ENCODE data around the gene NFIX. TPM values are rescaled to one million over a fixed set of nuclear protein-coding genes. Genes with fewer than 3 reads are reported as not detected.

Gene NFIX
- total RNA-seq, 1 experiment from 2014 or later = 69.7 TPM

- H3K9me3 ChIP-seq (ENCODE audit: low read depth, low read length, poor library complexity, severe bottlenecking) = no peaks in the 10 kb centered on the region
- no peaks in the 10 kb centered on the region for H3K27me3 ChIP-seq (replicated peaks; ENCODE audit: insufficient read depth, low read depth, low read length, poor library complexity)
- H3K36me3 ChIP-seq (ENCODE audit: insufficient read depth, low read length, poor library complexity, severe bottlenecking) = peaks cover 11% of the 10 kb centered on the region
- DNase-seq (ENCODE audit: low spot score) = peak; percentile 92
- intact Hi-C loops (cut with micrococcal nuclease; ENCODE audit: unreplicated experiment) = no loop called here
- ChIA-PET POLR2A (ENCODE audit: low non-redundant PET) (interaction anchor here (0.6 to 1.0 kb wide), 2 partner anchors 32 to 1030 kb away, joined by 3 to 4 read pairs; no protein-coding TSS in a partner anchor), CTCF (interaction anchor here (0.6 to 0.8 kb wide), 2 partner anchors 29 to 43 kb away, joined by 3 to 8 read pairs; partner anchors contain the start of genes IER2 and STX10)
- TF ChIP-seq CTCF (conservative IDR thresholded peaks at IDR 0.05; ENCODE audit: low read depth, low read length) = no peak
- no peak for TF ChIP-seq EZH2 (IDR thresholded peaks at IDR 0.05; ENCODE audit: borderline replicate concordance, low read depth, low read length, poor library complexity, severe bottlenecking)
- peak overlapping the region; percentile 95 for H3K27ac ChIP-seq (ENCODE audit: low read depth, low read length, poor library complexity, severe bottlenecking)
- peak overlapping the region; percentile 82 for H3K4me3 ChIP-seq (ENCODE audit: low read depth, low read length, poor library complexity, severe bottlenecking)
- BruUV-seq (replicated peaks) = TSS peak; percentile 18
- H3K4me1 ChIP-seq (ENCODE audit: insufficient read depth, low read length, poor library complexity, severe bottlenecking) = peaks cover 39% of the 10 kb centered on the region
Observed at GRCh38 chr19:13120817-13121216, 125.5 kb downstream of the NFIX start.

DNA sequence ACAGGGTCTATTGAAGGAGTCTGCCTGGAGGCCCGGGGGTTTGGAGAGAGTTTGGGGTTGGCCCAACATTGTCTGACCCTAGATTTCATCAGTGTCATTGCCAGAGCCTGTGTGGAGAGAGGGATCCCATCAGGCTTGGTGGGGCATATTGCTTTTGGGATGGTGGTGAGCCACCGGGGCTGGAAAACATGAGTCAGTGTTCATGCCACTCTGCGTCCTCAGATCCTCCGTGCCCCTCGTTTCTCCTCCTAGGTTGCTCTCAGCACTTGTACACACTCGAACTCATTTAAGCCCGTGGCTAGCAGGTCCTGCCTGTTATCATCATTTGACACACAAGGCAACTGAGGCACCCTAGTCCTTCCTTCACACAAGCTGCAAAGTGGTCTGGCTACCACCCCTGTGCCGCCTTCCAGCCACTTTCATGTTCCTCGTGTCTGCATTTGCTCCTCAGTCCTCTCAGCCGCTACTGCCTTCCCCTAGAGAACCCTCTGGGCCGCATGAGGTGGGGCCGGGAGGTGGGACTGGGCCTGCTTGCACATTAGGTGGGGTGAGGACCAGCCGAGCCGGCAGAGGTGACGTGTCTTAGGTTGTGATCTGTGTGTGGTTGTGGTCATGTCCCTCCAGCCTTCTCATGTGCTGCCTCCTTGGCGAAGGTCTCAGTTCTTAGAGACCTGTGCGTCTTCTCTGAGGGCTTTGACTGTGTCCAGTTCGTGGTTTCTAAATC is 126.4 kb downstream of the NFIX start:
- peaks cover 16% of the 10 kb centered on the region for H3K36me3 ChIP-seq (ENCODE audit: insufficient read depth, low read length, poor library complexity, severe bottlenecking)
- intact Hi-C loops (cut with micrococcal nuclease; ENCODE audit: unreplicated experiment) = no loop called here
- peak overlapping the region; percentile 95 for H3K27ac ChIP-seq (ENCODE audit: low read depth, low read length, poor library complexity, severe bottlenecking)
- peak overlapping the region; percentile 82 for H3K4me3 ChIP-seq (ENCODE audit: low read depth, low read length, poor library complexity, severe bottlenecking)
- no peaks in the 10 kb centered on the region for H3K27me3 ChIP-seq (replicated peaks; ENCODE audit: insufficient read depth, low read depth, low read length, poor library complexity)
- CTCF ChIA-PET = no interaction called here
- H3K4me1 ChIP-seq (ENCODE audit: insufficient read depth, low read length, poor library complexity, severe bottlenecking) = peaks cover 39% of the 10 kb centered on the region
- TF ChIP-seq CTCF (conservative IDR thresholded peaks at IDR 0.05; ENCODE audit: low read depth, low read length) = no peak
- TF ChIP-seq EZH2 (IDR thresholded peaks at IDR 0.05; ENCODE audit: borderline replicate concordance, low read depth, low read length, poor library complexity, severe bottlenecking) = no peak
- no peaks in the 10 kb centered on the region for H3K9me3 ChIP-seq (ENCODE audit: low read depth, low read length, poor library complexity, severe bottlenecking)
- BruUV-seq (replicated peaks) = no TSS peak
- DNase-seq (ENCODE audit: low spot score) = no peak
- POLR2A ChIA-PET (ENCODE audit: low non-redundant PET) = no interaction called here

DNA sequence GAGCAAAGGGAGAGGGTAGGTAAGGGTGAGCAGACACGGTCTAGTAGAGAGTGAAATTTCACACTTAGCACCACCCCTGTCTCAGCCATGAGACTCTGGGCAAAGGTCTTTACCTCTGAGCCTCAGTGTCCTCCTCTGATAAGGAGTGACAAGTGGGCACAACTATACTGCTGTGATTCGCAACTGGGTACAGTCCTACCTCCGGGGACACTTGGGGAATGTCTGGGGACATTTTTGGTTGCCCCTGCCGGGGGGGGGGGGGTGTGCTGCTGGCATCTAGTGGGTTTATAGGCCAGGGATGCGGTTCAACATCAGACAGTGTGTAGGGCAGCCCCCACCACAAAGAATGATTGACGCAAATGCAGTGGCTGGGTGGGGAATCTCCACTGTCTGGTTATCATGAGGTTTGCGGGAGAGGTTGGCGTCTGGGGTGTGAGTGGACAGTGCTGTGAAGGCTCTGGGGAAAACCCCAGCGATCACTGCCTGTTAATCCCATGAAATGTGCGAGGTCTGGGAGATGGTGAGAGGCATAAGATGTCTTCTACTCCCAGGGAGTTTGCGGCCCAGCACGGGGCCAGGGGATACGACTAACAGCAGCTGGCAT is 127.1 kb downstream of the NFIX start:
- CTCF ChIA-PET = no interaction called here
- Histone ChIP-seq H3K36me3 (ENCODE audit: insufficient read depth, low read length, poor library complexity, severe bottlenecking) (peaks cover 18% of the 10 kb centered on the region), H3K27ac (ENCODE audit: low read depth, low read length, poor library complexity, severe bottlenecking) (peak overlapping the region; percentile 95), H3K9me3 (ENCODE audit: low read depth, low read length, poor library complexity, severe bottlenecking) (no peaks in the 10 kb centered on the region), H3K27me3 (replicated peaks; ENCODE audit: insufficient read depth, low read depth, low read length, poor library complexity) (no peaks in the 10 kb centered on the region), H3K4me1 (ENCODE audit: insufficient read depth, low read length, poor library complexity, severe bottlenecking) (peaks cover 39% of the 10 kb centered on the region), H3K4me3 (ENCODE audit: low read depth, low read length, poor library complexity, severe bottlenecking) (no peak overlapping the region)
- POLR2A ChIA-PET (ENCODE audit: low non-redundant PET) = no interaction called here
- no peak for DNase-seq (ENCODE audit: low spot score)
- no TSS peak for BruUV-seq (replicated peaks)
- intact Hi-C loops (cut with micrococcal nuclease; ENCODE audit: unreplicated experiment) = no loop called here
- TF ChIP-seq CTCF (conservative IDR thresholded peaks at IDR 0.05; ENCODE audit: low read depth, low read length) = no peak
- TF ChIP-seq EZH2 (IDR thresholded peaks at IDR 0.05; ENCODE audit: borderline replicate concordance, low read depth, low read length, poor library complexity, severe bottlenecking) = no peak

All from A673 (cell line).